GM12878 (cell line): ENCODE results near the gene RHOBTB1.

Experiments
- CEBPB ChIP-seq, 2 experiments: fragments of 150-350 bp in 1 of 2; IDR thresholded peaks; 2 replicates each; pipeline ENCODE4 v1.6.1; 2012 to 2014; ENCODE audit warnings: low read depth in 2 of 2, low read length in 2 of 2, borderline replicate concordance in 1 of 2, inconsistent platforms in 1 of 2
- EP300 ChIP-seq, 2 experiments: fragments of 150-350 bp in 1 of 2; IDR thresholded peaks; 2 replicates each; pipeline ENCODE4 v1.6.1; 2011 to 2012; ENCODE audit warnings: low read depth in 2 of 2, low read length in 2 of 2, borderline replicate concordance in 1 of 2, improper control_type of control experiment in 1 of 2, inconsistent platforms in 1 of 2; ENCODE audit not compliant: control insufficient read depth in 1 of 2
- ESRRA ChIP-seq: IDR thresholded peaks from 2 replicates; pipeline ENCODE4 v1.6.1; 2012; ENCODE audit warnings: mild to moderate bottlenecking, low read length, improper control_type of control experiment
- JUND ChIP-seq: IDR thresholded peaks from 2 replicates; pipeline ENCODE4 v1.6.1; 2012; ENCODE audit warnings: low read depth, mild to moderate bottlenecking, low read length, improper control_type of control experiment, moderate library complexity
- KAT2A ChIP-seq: conservative IDR thresholded peaks from 2 replicates; pipeline ENCODE4 v1.6.1; 2011; ENCODE audit warnings: low read depth, low read length; ENCODE audit not compliant: control insufficient read depth
- NFYB ChIP-seq: IDR thresholded peaks from 2 replicates; pipeline ENCODE4 v1.6.1; 2011; ENCODE audit warnings: low read depth, mild to moderate bottlenecking, low read length, improper control_type of control experiment, moderate library complexity; ENCODE audit not compliant: insufficient read depth
- POLR2AphosphoS5 ChIP-seq: IDR thresholded peaks from 2 replicates; pipeline ENCODE4 v1.6.1; 2011; ENCODE audit warnings: mild to moderate bottlenecking, low read length, inconsistent platforms
- RAD21 ChIP-seq: IDR thresholded peaks from 2 replicates; pipeline ENCODE4 v1.6.1; 2011; ENCODE audit warnings: mild to moderate bottlenecking, low read depth, low read length, moderate library complexity; ENCODE audit not compliant: insufficient read depth
- TF ChIP-seq, protein P1 (sequence below), 3 experiments: IDR thresholded peaks in 2 of 3; conservative IDR thresholded peaks in 1 of 3; 2 replicates each; pipeline ENCODE4 v1.5.1; 2011; ENCODE audit warnings: low read depth in 3 of 3, low read length in 3 of 3, mild to moderate bottlenecking in 3 of 3, control low read depth in 2 of 3, moderate library complexity in 2 of 3, inconsistent platforms in 1 of 3, mixed read lengths in 1 of 3; ENCODE audit not compliant: control insufficient read depth in 2 of 3, insufficient read depth in 1 of 3; ENCODE audit errors: extremely low read depth in 1 of 3
- TF ChIP-seq, protein P2 (sequence below): IDR thresholded peaks from 2 replicates; pipeline ENCODE4 v1.6.1; 2011; ENCODE audit warnings: low read depth, low read length, improper control_type of control experiment, borderline replicate concordance

DNA sequence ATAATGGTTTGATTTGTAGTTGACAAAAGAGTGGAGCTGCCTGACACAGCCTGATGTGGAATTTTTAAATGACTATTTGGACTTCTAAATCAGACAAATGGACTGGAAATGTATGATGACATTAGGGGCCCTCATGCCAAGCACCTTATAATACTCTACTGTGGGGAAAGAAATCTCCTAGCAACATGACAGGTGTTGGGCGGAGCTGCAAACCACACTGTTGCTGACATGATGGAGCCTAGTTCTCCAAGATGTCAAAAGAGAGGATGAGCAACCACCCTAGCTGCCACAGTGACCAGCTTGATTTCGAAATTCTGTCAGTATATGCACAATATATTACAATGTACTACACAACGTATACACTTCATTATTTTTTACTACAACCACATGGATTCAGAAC lies 65.8 kb downstream of the RHOBTB1 start:
- TF ChIP-seq CEBPB (IDR thresholded peaks at IDR 0.05; ENCODE audit: borderline replicate concordance in 1 of 2, low read depth in 2 of 2, low read length in 2 of 2), result no peak
- no peak for TF ChIP-seq JUND
- TF ChIP-seq, protein P1, sequence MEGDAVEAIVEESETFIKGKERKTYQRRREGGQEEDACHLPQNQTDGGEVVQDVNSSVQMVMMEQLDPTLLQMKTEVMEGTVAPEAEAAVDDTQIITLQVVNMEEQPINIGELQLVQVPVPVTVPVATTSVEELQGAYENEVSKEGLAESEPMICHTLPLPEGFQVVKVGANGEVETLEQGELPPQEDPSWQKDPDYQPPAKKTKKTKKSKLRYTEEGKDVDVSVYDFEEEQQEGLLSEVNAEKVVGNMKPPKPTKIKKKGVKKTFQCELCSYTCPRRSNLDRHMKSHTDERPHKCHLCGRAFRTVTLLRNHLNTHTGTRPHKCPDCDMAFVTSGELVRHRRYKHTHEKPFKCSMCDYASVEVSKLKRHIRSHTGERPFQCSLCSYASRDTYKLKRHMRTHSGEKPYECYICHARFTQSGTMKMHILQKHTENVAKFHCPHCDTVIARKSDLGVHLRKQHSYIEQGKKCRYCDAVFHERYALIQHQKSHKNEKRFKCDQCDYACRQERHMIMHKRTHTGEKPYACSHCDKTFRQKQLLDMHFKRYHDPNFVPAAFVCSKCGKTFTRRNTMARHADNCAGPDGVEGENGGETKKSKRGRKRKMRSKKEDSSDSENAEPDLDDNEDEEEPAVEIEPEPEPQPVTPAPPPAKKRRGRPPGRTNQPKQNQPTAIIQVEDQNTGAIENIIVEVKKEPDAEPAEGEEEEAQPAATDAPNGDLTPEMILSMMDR (IDR thresholded peaks at IDR 0.05 in 2 of 3, conservative IDR thresholded peaks at IDR 0.05 in 1 of 3; ENCODE audit: control insufficient read depth in 2 of 3, extremely low read depth in 1 of 3, insufficient read depth in 1 of 3, low read depth in 3 of 3, low read length in 3 of 3), result no peak
- no peak for TF ChIP-seq KAT2A
- no peak for TF ChIP-seq EP300 (IDR thresholded peaks at IDR 0.05; ENCODE audit: borderline replicate concordance in 1 of 2, control insufficient read depth in 1 of 2, low read depth in 2 of 2, low read length in 2 of 2)
- no peak for TF ChIP-seq NFYB
- no peak for TF ChIP-seq RAD21
- TF ChIP-seq POLR2AphosphoS5, result no peak
- TF ChIP-seq, protein P2, sequence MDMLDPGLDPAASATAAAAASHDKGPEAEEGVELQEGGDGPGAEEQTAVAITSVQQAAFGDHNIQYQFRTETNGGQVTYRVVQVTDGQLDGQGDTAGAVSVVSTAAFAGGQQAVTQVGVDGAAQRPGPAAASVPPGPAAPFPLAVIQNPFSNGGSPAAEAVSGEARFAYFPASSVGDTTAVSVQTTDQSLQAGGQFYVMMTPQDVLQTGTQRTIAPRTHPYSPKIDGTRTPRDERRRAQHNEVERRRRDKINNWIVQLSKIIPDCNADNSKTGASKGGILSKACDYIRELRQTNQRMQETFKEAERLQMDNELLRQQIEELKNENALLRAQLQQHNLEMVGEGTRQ, result no peak
- TF ChIP-seq ESRRA, result no peak
